Stimulated activated naive CD8-positive, alpha-beta T cell treated with anti-CD3 and anti-CD28 coated beads, Interleukin-15, Interleukin-2, amounts not matched to agents 100 U/mL and 50 U/mL, for 24 hours (primary cell): ENCODE results near the gene TUT1.
"Not testable (repeated sequence)": the region's sequence is repeated elsewhere in the genome, so short reads cannot be mapped to it uniquely, and the experiment has no call there.

Experiments used
- ATAC-seq: fragments of 150-1000 bp; cut with Tn5 transposase; one replicate; pipeline ENCODE4 v1.10.0; 2021
- DNase-seq: peaks from one replicate; pipeline ENCODE4 v3.0.0; 2021

Gene TUT1

GRCh38 chr11:62604460-62605120, 13.3 kb upstream of the TUT1 start:
- DNase-seq (no peak), ATAC-seq (no peak)

- ATAC-seq (no peak), DNase-seq (no peak)
Measured at GRCh38 chr11:62603776-62604299, 12.5 kb upstream of the TUT1 start.

GRCh38 chr11:62603072-62603408, 11.7 kb upstream of the TUT1 start:
- ATAC-seq, result no peak

GRCh38 chr11:62602141-62603071, 11.1 kb upstream of the TUT1 start:
- no peak for DNase-seq
- no peak for ATAC-seq

More at GRCh38 chr11:62603072-62603408, 11.7 kb upstream of the TUT1 start:
- no peak for DNase-seq

GRCh38 chr11:62601372-62602140, 10.2 kb upstream of the TUT1 start, which contains the start of gene MTA2:
Gene MTA2 (minus strand): TSS chr11:62601865. CDS start chr11:62601450, 415 bp downstream.
- ATAC-seq, result peak; percentile 86

GRCh38 chr11:62601122-62601371, 9.7 kb upstream of the TUT1 start:
- DNase-seq, result peak; percentile 70
- ATAC-seq, result peak; percentile 6

More at GRCh38 chr11:62601372-62602140, 10.2 kb upstream of the TUT1 start, which contains the start of gene MTA2:
- DNase-seq, result peak; percentile 100

GRCh38 chr11:62600367-62601121, 9.2 kb upstream of the TUT1 start:
- ATAC-seq (no peak), DNase-seq (no peak)

- no peak for ATAC-seq
- DNase-seq, result peak; percentile 33
Measured at GRCh38 chr11:62599901-62600300, 8.6 kb upstream of the TUT1 start.

- DNase-seq (peak; percentile 96), ATAC-seq (peak; percentile 75)
Measured at GRCh38 chr11:62599069-62599696, 7.9 kb upstream of the TUT1 start.

GRCh38 chr11:62595124-62595523, 3.8 kb upstream of the TUT1 start:
- DNase-seq (no peak), ATAC-seq (no peak)

GRCh38 chr11:62593434-62594044, 2.2 kb upstream of the TUT1 start:
- no peak for ATAC-seq
- peak; percentile 80 for DNase-seq

GRCh38 chr11:62592989-62593421, 1.7 kb upstream of the TUT1 start:
- ATAC-seq, result no peak
- DNase-seq, result no peak

- ATAC-seq (no peak), DNase-seq (no peak)
Measured at GRCh38 chr11:62592146-62592815, 958 bp upstream of the TUT1 start.

GRCh38 chr11:62588966-62589637, 2.2 kb downstream of the TUT1 start:
- DNase-seq (peak; percentile 42), ATAC-seq (no peak)

GRCh38 chr11:62585356-62585755, 6.0 kb downstream of the TUT1 start:
- not testable (repeated sequence) for DNase-seq, ATAC-seq

- DNase-seq, ATAC-seq: not testable (repeated sequence)
Measured at GRCh38 chr11:62581735-62582134, 9.6 kb downstream of the TUT1 start.

- ATAC-seq, result no peak
Measured at GRCh38 chr11:62580959-62581715, 10.2 kb downstream of the TUT1 start.

GRCh38 chr11:62579252-62579651, 12.1 kb downstream of the TUT1 start:
- ATAC-seq, result no peak
- DNase-seq, result no peak

More at GRCh38 chr11:62580959-62581715, 10.2 kb downstream of the TUT1 start:
- no peak for DNase-seq

- DNase-seq (no peak), ATAC-seq (no peak)
Measured at GRCh38 chr11:62578541-62578940, 12.8 kb downstream of the TUT1 start.
